ENCODE data around the gene THSD4. TPM values are rescaled to one million over a fixed set of nuclear protein-coding genes. Genes with fewer than 3 reads are reported as not detected.

THSD4 gene
- polyA plus RNA-seq, 1 donor (not counting 4 experiments of a cell fraction or from before 2014, with no cell fraction given): 24.5 TPM

DNA sequence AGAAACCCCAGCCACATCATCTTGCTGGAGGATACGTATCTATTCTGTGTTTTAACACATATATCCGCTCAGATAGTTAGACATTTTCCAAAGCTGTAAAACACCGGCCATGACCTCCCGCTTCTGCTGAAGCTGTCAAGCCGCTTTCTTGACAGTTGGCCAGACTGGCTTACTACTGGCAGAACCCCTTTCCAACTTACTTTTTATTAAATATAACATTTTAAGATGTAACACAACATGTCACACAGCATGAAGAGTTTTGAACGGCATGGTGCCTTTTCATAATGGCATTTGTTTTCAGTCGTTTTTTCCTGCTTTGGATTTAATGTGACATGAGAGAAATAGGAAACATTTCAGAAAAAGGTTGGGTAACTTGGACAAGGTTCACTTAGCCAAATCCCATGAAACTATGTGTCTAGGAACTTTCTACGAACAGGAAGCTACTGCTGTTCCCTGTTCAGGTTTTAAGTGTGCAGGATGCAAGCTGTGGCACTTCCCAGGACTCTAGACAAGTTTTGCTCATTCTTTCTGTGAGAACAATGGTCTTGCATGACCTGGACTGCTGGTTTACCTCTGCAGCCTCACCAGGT, 281.4 kb downstream of the THSD4 start:
- no peaks in the 10 kb centered on the region for H3K27me3 ChIP-seq (ENCODE audit: control insufficient read depth, extremely low read depth, insufficient read depth, low read length)
- H3K9me1 ChIP-seq (ENCODE audit: control insufficient read depth, extremely low read depth, insufficient read depth, low read length): no peaks in the 10 kb centered on the region
- H3K4me1 ChIP-seq (ENCODE audit: control insufficient read depth, extremely low read depth, insufficient read depth, low read length): no peaks in the 10 kb centered on the region
- H2AFZ ChIP-seq (ENCODE audit: control insufficient read depth, low read length): no peak overlapping the region
- H3K9me3 ChIP-seq (ENCODE audit: control insufficient read depth, low read depth, low read length): no peaks in the 10 kb centered on the region
- H3K79me2 ChIP-seq (ENCODE audit: control insufficient read depth, insufficient read depth, low read length): peaks cover 4% of the 10 kb centered on the region
- dilution Hi-C loops (cut with MboI; ENCODE audit: extremely low pct_ligation_motif_present, low sequenced_read_pairs): no loop called here
- no peaks in the 10 kb centered on the region for H4K20me1 ChIP-seq (ENCODE audit: control insufficient read depth, extremely low read depth, insufficient read depth, low read length)
- no peak overlapping the region for H3K27ac ChIP-seq (ENCODE audit: control insufficient read depth, insufficient read depth, low read length)
- FAIRE-seq (no peak), DNase-seq (ENCODE audit: low read depth, low spot score) (no peak)
- no peak overlapping the region for H3K9ac ChIP-seq (ENCODE audit: control insufficient read depth, extremely low read depth, insufficient read depth, low read length)
- peaks cover 0 to 2% of the 10 kb centered on the region in 2 experiments for H3K36me3 ChIP-seq (ENCODE audit: control insufficient read depth in 2 of 2, extremely low read depth in 1 of 2, insufficient read depth in 2 of 2, low read length in 2 of 2)
- H3K4me3 ChIP-seq (ENCODE audit: control insufficient read depth in 2 of 3, extremely low read depth in 1 of 3, insufficient read depth in 2 of 3, low read depth in 1 of 3, low read length in 3 of 3): no peak overlapping the region
- H3K4me2 ChIP-seq (ENCODE audit: control insufficient read depth, extremely low read depth, insufficient read depth, low read depth, low read length): no peak overlapping the region
- TF ChIP-seq, protein P1, sequence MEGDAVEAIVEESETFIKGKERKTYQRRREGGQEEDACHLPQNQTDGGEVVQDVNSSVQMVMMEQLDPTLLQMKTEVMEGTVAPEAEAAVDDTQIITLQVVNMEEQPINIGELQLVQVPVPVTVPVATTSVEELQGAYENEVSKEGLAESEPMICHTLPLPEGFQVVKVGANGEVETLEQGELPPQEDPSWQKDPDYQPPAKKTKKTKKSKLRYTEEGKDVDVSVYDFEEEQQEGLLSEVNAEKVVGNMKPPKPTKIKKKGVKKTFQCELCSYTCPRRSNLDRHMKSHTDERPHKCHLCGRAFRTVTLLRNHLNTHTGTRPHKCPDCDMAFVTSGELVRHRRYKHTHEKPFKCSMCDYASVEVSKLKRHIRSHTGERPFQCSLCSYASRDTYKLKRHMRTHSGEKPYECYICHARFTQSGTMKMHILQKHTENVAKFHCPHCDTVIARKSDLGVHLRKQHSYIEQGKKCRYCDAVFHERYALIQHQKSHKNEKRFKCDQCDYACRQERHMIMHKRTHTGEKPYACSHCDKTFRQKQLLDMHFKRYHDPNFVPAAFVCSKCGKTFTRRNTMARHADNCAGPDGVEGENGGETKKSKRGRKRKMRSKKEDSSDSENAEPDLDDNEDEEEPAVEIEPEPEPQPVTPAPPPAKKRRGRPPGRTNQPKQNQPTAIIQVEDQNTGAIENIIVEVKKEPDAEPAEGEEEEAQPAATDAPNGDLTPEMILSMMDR (optimal IDR thresholded peaks at IDR 0.05 in 1 of 3, IDR thresholded peaks at IDR 0.05 in 1 of 3, conservative IDR thresholded peaks at IDR 0.05 in 1 of 3; ENCODE audit: extremely low read depth in 1 of 3, insufficient read depth in 2 of 3, low read length in 3 of 3): no peak
- TF ChIP-seq EZH2 (IDR thresholded peaks at IDR 0.05; ENCODE audit: low read length): no peak

DNA sequence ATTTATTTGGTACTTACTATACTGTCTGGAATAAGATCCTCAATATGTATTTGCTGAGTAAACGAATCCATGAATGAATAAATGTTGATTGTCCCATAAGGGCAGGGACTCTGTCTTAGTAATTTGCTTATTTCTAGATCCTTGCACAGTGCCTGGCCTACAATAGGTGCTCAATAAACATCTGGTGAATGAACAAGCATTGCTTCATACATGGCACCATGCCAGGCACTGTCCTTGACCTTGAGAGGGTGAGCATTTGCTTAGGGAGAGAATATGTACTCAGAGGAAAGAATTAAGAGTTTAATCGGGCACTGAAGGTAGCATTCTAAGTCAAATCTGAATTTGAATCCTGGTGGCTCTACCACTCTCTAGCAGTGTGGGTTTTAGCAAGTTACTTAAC, 282.1 kb downstream of the THSD4 start:
- no peaks in the 10 kb centered on the region for H4K20me1 ChIP-seq (ENCODE audit: control insufficient read depth, extremely low read depth, insufficient read depth, low read length)
- no peaks in the 10 kb centered on the region for H3K27me3 ChIP-seq (ENCODE audit: control insufficient read depth, extremely low read depth, insufficient read depth, low read length)
- peaks cover 4% of the 10 kb centered on the region for H3K79me2 ChIP-seq (ENCODE audit: control insufficient read depth, insufficient read depth, low read length)
- no peaks in the 10 kb centered on the region for H3K4me1 ChIP-seq (ENCODE audit: control insufficient read depth, extremely low read depth, insufficient read depth, low read length)
- no peak overlapping the region for H3K4me3 ChIP-seq (ENCODE audit: control insufficient read depth in 2 of 3, extremely low read depth in 1 of 3, insufficient read depth in 2 of 3, low read depth in 1 of 3, low read length in 3 of 3)
- H3K4me2 ChIP-seq (ENCODE audit: control insufficient read depth, extremely low read depth, insufficient read depth, low read depth, low read length): no peak overlapping the region
- DNase-seq (ENCODE audit: low read depth, low spot score): no peak
- no peak for FAIRE-seq
- H2AFZ ChIP-seq (ENCODE audit: control insufficient read depth, low read length): no peak overlapping the region
- peaks cover 0 to 4% of the 10 kb centered on the region in 2 experiments for H3K36me3 ChIP-seq (ENCODE audit: control insufficient read depth in 2 of 2, extremely low read depth in 1 of 2, insufficient read depth in 2 of 2, low read length in 2 of 2)
- H3K27ac ChIP-seq (ENCODE audit: control insufficient read depth, insufficient read depth, low read length): no peak overlapping the region
- H3K9ac ChIP-seq (ENCODE audit: control insufficient read depth, extremely low read depth, insufficient read depth, low read length): no peak overlapping the region
- no peaks in the 10 kb centered on the region for H3K9me3 ChIP-seq (ENCODE audit: control insufficient read depth, low read depth, low read length)
- no peaks in the 10 kb centered on the region for H3K9me1 ChIP-seq (ENCODE audit: control insufficient read depth, extremely low read depth, insufficient read depth, low read length)
- TF ChIP-seq, protein P1 (optimal IDR thresholded peaks at IDR 0.05 in 1 of 3, IDR thresholded peaks at IDR 0.05 in 1 of 3, conservative IDR thresholded peaks at IDR 0.05 in 1 of 3; ENCODE audit: extremely low read depth in 1 of 3, insufficient read depth in 2 of 3, low read length in 3 of 3): no peak
- TF ChIP-seq EZH2 (IDR thresholded peaks at IDR 0.05; ENCODE audit: low read length): no peak
- dilution Hi-C loops (cut with MboI; ENCODE audit: extremely low pct_ligation_motif_present, low sequenced_read_pairs): no loop called here
